GM06990 (cell line): ENCODE measurements around the gene MAP1LC3A.
"Not testable (repeated sequence)": the region's sequence is repeated elsewhere in the genome, so short reads cannot be mapped to it uniquely, and the experiment has no call there.

Experiments used
- DNase-seq: peaks from one replicate; pipeline ENCODE4 v3.0.0-alpha.2; 2011; ENCODE audit not compliant: insufficient read length; ENCODE audit errors: extremely low read depth
- H3K27me3 ChIP-seq: replicated peaks from 2 replicates; pipeline ENCODE4 v1.6.0; 2011; ENCODE audit warnings: low read length; ENCODE audit not compliant: control insufficient read depth, insufficient read depth
- H3K36me3 ChIP-seq: 2 replicates; pipeline ENCODE4 v1.5.1; 2011; ENCODE audit warnings: low read length; ENCODE audit not compliant: control insufficient read depth, insufficient read depth
- H3K4me3 ChIP-seq: replicated peaks from 2 replicates; pipeline ENCODE4 v1.5.1; 2011; ENCODE audit warnings: low read depth, mild to moderate bottlenecking, control low read depth, low read length
- TF ChIP-seq, protein P1 (sequence below): IDR thresholded peaks from 2 replicates; pipeline ENCODE4 v1.5.1; 2011; ENCODE audit warnings: low read length, control low read depth, mild to moderate bottlenecking, inconsistent platforms; ENCODE audit not compliant: insufficient read depth, poor library complexity, severe bottlenecking

MAP1LC3A gene

DNA sequence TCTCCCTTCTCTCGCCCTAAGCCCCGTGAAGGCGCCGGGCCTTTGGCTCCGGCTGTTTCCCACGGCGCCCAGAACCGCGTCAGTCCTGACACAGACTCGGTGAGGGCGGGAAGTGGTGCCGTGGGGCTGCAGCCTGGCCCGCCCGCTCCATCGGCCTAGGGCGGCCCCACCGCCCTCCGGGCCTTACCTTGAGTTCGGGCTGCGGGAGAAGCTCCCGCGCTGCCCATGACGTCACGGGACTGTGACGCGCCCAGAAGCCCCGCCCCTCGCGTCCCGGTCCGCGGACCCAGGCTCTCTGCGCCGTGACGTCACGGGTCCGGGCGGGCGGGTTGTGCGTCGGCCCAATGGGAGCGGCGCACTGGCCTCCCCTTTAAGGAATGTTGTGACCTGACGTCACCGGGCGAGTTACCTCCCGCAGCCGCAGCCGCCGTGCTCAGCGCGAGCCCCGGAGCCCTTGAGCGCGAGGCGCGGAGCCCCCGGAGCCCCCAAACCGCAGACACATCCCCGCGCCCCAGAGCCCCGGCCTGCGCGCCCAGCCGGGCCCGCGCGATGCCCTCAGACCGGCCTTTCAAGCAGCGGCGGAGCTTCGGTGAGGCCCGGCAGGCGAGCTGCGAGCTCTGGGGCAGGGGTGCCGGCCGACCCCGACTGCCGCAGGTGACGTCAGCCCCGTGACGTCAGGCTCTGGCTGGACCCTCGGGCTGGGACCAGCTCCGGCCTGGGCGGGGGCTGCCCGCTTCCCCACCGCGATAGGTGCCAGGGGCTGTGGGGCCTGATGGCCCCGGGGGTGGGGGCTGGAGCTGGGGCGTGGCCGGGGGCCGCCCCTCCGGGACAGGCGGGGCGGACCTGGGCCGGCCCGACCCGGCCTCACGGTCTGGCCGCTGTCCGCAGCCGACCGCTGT lies at the start of gene MAP1LC3A:
Gene MAP1LC3A, plus strand, starts transcription at position 399 of the 899 bp plus-strand sequence. Its CDS starts 151 bp downstream, at position 550.
- DNase-seq = peak; percentile 88
- no peaks in the 10 kb centered on the region; the same call in 1 of the 2 replicates for H3K36me3 ChIP-seq
- H3K27me3 ChIP-seq = no peaks in the 10 kb centered on the region
- peak within 1 kb of the TSS; percentile 76 for H3K4me3 ChIP-seq
- TF ChIP-seq, protein P1, sequence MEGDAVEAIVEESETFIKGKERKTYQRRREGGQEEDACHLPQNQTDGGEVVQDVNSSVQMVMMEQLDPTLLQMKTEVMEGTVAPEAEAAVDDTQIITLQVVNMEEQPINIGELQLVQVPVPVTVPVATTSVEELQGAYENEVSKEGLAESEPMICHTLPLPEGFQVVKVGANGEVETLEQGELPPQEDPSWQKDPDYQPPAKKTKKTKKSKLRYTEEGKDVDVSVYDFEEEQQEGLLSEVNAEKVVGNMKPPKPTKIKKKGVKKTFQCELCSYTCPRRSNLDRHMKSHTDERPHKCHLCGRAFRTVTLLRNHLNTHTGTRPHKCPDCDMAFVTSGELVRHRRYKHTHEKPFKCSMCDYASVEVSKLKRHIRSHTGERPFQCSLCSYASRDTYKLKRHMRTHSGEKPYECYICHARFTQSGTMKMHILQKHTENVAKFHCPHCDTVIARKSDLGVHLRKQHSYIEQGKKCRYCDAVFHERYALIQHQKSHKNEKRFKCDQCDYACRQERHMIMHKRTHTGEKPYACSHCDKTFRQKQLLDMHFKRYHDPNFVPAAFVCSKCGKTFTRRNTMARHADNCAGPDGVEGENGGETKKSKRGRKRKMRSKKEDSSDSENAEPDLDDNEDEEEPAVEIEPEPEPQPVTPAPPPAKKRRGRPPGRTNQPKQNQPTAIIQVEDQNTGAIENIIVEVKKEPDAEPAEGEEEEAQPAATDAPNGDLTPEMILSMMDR = no peak

DNA sequence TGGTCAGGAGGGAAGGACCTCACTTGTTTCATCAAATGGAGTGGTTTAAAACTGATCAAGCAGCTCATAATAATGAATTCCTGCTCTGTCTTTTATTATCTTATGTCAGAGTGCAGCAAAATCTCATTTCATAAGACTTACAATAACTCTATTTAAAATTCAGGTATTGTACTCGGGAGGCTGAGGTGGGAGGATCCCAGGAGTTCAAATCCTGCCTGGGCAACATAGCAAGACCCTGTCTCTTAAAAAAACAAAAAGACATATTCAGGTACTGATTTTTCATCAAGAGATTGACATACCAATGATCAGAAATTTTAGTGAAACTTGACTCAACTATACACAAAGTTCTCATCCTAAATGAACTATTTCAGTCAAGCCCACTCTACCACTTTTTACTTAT lies 47.9 kb upstream of the MAP1LC3A start:
- Histone ChIP-seq H3K4me3 (no peak overlapping the region), H3K27me3 (no peaks in the 10 kb centered on the region), H3K36me3 (peaks cover 4% of the 10 kb centered on the region)
- DNase-seq = no peak
- TF ChIP-seq, protein P1 = no peak

DNA sequence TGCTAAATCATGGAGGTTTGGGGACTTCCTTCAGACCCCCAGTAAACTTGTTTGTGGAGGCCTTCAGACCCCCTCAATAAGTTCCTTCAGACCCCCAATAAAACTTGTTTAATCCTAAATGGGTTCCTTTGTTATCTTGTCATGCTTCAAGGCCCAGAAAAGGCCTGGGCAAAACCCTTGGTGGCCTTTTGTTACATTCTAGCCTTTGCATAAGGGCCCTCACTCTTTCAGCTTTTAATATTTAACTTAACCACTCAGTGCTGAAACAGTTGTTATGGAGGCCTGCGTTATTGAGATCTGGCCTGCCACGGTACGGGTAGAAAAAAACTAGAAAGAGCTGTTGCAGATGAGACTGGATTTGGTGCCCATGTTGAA lies 46.6 kb upstream of the MAP1LC3A start:
- Histone ChIP-seq H3K36me3 (no peaks in the 10 kb centered on the region; the same call in 1 of the 2 replicates), H3K27me3 (no peaks in the 10 kb centered on the region), H3K4me3 (no peak overlapping the region)
- TF ChIP-seq, protein P1 = no peak
- DNase-seq = no peak

DNA sequence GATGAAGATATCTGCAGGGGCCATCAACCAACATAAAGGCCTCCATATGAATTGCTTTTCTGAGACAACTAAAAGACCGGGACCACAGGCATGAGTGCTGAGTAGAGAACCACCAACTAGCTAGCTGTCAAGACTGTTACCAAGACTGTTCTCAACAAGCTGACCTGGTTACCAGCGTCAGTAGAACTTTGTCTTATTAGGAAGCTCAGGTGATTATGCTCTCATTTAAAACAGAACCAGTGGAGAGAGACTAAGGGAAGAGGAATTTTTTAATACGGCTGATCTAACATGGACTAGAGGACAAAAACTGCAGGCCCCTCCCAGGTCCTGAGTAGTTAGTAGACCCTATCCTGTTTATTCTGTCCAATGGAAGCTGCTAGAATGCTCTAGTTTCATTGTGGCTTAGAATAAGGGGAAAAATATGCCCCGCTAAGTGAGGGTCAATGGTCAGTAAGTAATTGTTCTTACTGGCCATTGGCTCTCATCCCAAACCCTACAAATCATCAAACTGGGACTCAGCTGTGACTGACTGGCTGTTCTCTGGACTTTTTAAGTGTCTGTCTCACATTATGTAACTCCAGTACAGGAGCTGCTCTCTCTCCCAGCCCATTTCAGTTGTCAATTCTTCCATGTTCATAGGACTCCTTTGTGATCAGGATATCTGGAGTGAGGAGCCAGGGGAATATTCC lies 46.1 kb upstream of the MAP1LC3A start:
- TF ChIP-seq, protein P1 = no peak

DNA sequence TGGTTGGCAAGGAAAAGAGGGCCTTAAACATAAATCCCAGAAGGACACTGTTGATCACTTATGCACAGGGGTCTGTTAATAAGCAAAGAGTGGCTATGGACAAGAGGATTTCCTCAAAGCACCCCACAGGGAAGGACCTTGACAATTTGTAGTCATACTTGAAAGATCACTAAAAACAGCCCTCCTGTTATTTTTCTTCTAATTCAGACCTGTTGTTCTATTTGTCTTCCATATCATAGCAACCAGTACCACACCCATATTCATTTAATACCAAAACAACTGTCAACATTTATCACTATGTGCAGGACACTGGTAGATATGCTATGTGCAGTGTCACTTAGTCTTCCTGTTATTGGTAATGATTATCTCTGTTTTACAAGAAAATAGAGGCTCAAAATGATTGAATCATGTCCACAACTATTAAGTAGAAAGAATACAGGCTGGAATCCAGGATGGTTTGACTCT lies 45.5 kb upstream of the MAP1LC3A start:
- H3K36me3 ChIP-seq = no peaks in the 10 kb centered on the region; the same call in 1 of the 2 replicates
- no peak for DNase-seq
- H3K4me3 ChIP-seq = no peak overlapping the region
- no peaks in the 10 kb centered on the region for H3K27me3 ChIP-seq
- TF ChIP-seq, protein P1 = no peak

More for the DNA sequence above, 46.1 kb upstream of the MAP1LC3A start:
- H3K36me3 ChIP-seq = no peaks in the 10 kb centered on the region; the same call in 1 of the 2 replicates
- DNase-seq = no peak
- no peak overlapping the region for H3K4me3 ChIP-seq
- H3K27me3 ChIP-seq = no peaks in the 10 kb centered on the region

DNA sequence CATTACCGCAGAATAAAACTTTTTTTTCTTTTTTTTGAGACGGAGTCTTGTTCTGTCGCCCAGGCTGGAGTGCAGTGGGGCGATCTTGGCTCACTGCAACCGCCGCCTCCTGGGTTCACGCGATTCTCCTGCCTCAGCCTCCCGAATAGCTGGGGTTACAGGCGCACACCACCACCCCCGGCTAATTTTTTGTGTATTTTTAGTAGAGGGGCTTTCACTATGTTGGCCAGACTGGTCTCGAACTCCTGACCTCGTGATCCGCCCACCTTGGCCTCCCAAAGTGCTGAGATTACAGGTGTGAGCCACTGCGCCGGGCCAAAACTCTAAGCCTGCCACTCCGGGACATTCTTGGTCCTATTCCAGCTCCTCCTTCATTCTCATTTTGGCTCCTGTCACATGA lies 44.5 kb upstream of the MAP1LC3A start:
- not testable (repeated sequence) for DNase-seq, H3K27me3 ChIP-seq, H3K36me3 ChIP-seq, H3K4me3 ChIP-seq
